Measurements from ENCODE around the gene EPDR1.

Gene EPDR1

DNA sequence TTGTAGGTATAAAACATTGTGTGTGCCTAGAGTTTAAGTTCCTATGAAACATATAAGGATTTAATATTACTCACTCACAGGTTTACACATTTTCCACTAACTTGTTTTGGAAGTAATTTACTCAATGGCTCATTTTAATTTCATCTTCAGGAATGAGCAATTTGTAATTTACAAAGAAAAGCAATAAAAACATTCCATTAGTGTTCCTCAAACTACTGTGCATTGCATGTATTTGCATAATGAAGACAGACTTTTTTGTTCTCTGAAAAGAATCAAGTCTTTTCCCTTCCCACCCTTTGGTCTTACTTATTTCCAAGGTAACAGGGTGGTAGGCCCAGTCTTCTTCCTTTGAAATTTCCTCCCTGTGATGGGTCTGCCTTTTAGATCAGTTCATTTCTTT, 61.2 kb downstream of the EPDR1 start:
- peaks cover 3% of the 10 kb centered on the region; the same call in 1 of the 2 replicates for H3K4me1 ChIP-seq (ENCODE audit: control insufficient read depth, insufficient read depth, low read length)
- H3K27ac ChIP-seq (ENCODE audit: low read depth, low read length), result no peak overlapping the region

GRCh38 chr7:37982423-37982822, 62.0 kb downstream of the EPDR1 start:
- H3K4me3 ChIP-seq (ENCODE audit: low read depth, low read length), result no peak overlapping the region
- peaks cover 11% of the 10 kb centered on the region for H3K4me1 ChIP-seq (ENCODE audit: control insufficient read depth, insufficient read depth, low read length)
- H3K9ac ChIP-seq (ENCODE audit: low read length), result no peak overlapping the region
- H3K36me3 ChIP-seq (ENCODE audit: control insufficient read depth, insufficient read depth, low read length), result no peaks in the 10 kb centered on the region
- H3K9me3 ChIP-seq (ENCODE audit: control insufficient read depth, insufficient read depth, low read depth, low read length), result no peaks in the 10 kb centered on the region
- no peak overlapping the region for H3K27ac ChIP-seq (ENCODE audit: low read depth, low read length)
- H3K27me3 ChIP-seq (ENCODE audit: control insufficient read depth, insufficient read depth, low read length), result no peaks in the 10 kb centered on the region

More for the DNA sequence above, 61.2 kb downstream of the EPDR1 start:
- Histone ChIP-seq H3K9ac (ENCODE audit: low read length) (no peak overlapping the region), H3K4me3 (ENCODE audit: low read depth, low read length) (no peak overlapping the region), H3K27me3 (ENCODE audit: control insufficient read depth, insufficient read depth, low read length) (no peaks in the 10 kb centered on the region), H3K9me3 (ENCODE audit: control insufficient read depth, insufficient read depth, low read depth, low read length) (no peaks in the 10 kb centered on the region), H3K36me3 (ENCODE audit: control insufficient read depth, insufficient read depth, low read length) (no peaks in the 10 kb centered on the region)

DNA sequence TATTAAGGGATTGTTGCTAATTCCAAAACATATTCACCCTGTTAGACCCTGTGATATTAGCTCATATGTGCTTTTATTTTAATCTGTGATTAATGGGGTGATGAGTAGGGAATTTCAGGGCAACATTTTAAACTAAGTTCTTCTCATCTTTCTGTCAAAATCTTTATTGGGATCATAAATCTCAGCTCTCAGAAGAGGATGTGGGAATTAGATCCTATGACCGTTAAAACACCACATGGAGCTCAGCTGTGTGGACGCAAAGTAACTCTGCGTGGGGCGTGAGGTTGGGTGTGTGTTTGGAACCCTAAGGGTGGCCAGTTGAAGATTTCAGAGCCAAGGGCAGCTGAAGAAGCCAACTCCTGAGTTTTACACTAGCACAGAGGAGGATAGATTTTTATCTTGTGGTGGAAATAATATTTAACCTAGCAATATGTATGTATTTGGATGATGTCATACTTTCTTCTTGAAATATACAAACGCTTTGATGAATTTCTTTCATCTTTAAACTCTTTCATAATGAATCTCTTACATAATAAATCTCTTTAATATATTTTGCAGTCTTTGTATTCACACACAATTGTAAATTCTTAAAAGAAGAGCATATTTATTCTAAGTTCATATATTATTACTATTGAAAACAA, 64.4 kb downstream of the EPDR1 start:
- Histone ChIP-seq H3K36me3 (ENCODE audit: control insufficient read depth, insufficient read depth, low read length) (no peaks in the 10 kb centered on the region), H3K4me1 (ENCODE audit: control insufficient read depth, insufficient read depth, low read length) (peaks cover 15% of the 10 kb centered on the region), H3K4me3 (ENCODE audit: low read depth, low read length) (no peak overlapping the region), H3K27ac (ENCODE audit: low read depth, low read length) (no peak overlapping the region), H3K27me3 (ENCODE audit: control insufficient read depth, insufficient read depth, low read length) (no peaks in the 10 kb centered on the region), H3K9ac (ENCODE audit: low read length) (no peak overlapping the region), H3K9me3 (ENCODE audit: control insufficient read depth, insufficient read depth, low read depth, low read length) (no peaks in the 10 kb centered on the region)

DNA sequence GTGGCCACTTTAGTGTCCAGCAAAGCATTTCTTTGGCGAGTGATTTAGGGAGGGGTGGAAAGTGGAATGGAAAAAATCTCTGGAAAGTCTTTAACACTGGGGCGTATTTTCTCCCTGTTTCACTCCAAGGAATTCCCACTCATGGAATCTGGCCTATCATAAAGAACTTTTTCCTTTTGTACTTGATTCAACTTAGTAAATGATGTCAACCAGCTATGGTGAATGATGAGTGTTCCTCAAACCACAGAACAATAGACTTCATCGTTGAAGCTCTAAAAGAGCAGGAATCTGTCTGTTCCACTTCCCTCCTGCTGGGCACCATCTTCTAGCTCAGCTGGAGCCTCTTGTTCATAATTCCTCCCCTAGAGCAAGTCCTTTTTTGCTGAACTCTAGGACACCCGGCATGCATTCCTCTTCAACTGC, 66.5 kb downstream of the EPDR1 start:
- Histone ChIP-seq H3K9ac (ENCODE audit: low read length) (no peak overlapping the region), H3K36me3 (ENCODE audit: control insufficient read depth, insufficient read depth, low read length) (no peaks in the 10 kb centered on the region), H3K27ac (ENCODE audit: low read depth, low read length) (no peak overlapping the region), H3K27me3 (ENCODE audit: control insufficient read depth, insufficient read depth, low read length) (no peaks in the 10 kb centered on the region), H3K9me3 (ENCODE audit: control insufficient read depth, insufficient read depth, low read depth, low read length) (no peaks in the 10 kb centered on the region), H3K4me3 (ENCODE audit: low read depth, low read length) (no peak overlapping the region), H3K4me1 (ENCODE audit: control insufficient read depth, insufficient read depth, low read length) (peaks cover 15% of the 10 kb centered on the region)

DNA sequence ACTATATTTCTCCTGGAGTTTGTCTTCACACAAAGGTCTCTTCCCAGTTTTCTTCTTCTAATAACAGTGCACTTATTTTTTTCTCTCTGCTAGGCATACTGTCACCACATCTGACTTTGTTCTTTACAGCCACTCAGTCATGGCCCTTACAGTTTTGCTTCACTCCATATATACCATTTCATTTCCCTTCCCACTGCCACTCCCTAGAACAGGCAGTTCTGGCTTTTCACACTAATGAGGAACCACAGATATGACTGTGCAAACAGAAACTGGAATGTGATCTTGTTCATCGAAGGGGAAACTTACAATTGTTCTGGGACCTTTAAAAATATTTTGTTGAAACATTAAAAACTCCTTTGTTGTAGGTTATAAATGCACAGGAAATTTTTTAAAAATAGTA, 67.3 kb downstream of the EPDR1 start:
- Histone ChIP-seq H3K27me3 (ENCODE audit: control insufficient read depth, insufficient read depth, low read length) (no peaks in the 10 kb centered on the region), H3K27ac (ENCODE audit: low read depth, low read length) (no peak overlapping the region), H3K4me3 (ENCODE audit: low read depth, low read length) (no peak overlapping the region), H3K9me3 (ENCODE audit: control insufficient read depth, insufficient read depth, low read depth, low read length) (no peaks in the 10 kb centered on the region), H3K4me1 (ENCODE audit: control insufficient read depth, insufficient read depth, low read length) (peaks cover 15% of the 10 kb centered on the region), H3K9ac (ENCODE audit: low read length) (no peak overlapping the region), H3K36me3 (ENCODE audit: control insufficient read depth, insufficient read depth, low read length) (no peaks in the 10 kb centered on the region)

- H3K9ac ChIP-seq (ENCODE audit: low read length), result no peak overlapping the region
- H3K4me3 ChIP-seq (ENCODE audit: low read depth, low read length), result no peak overlapping the region
- no peaks in the 10 kb centered on the region for H3K36me3 ChIP-seq (ENCODE audit: control insufficient read depth, insufficient read depth, low read length)
- no peaks in the 10 kb centered on the region for H3K27me3 ChIP-seq (ENCODE audit: control insufficient read depth, insufficient read depth, low read length)
- H3K27ac ChIP-seq (ENCODE audit: low read depth, low read length), result no peak overlapping the region
- peaks cover 15% of the 10 kb centered on the region for H3K4me1 ChIP-seq (ENCODE audit: control insufficient read depth, insufficient read depth, low read length)
- H3K9me3 ChIP-seq (ENCODE audit: control insufficient read depth, insufficient read depth, low read depth, low read length), result no peaks in the 10 kb centered on the region
Observed at GRCh38 chr7:37988721-37989650, 68.5 kb downstream of the EPDR1 start.

GRCh38 chr7:37990337-37990736, 69.9 kb downstream of the EPDR1 start:
- no peaks in the 10 kb centered on the region for H3K9me3 ChIP-seq (ENCODE audit: control insufficient read depth, insufficient read depth, low read depth, low read length)
- H3K9ac ChIP-seq (ENCODE audit: low read length), result no peak overlapping the region
- H3K27me3 ChIP-seq (ENCODE audit: control insufficient read depth, insufficient read depth, low read length), result no peaks in the 10 kb centered on the region
- H3K4me1 ChIP-seq (ENCODE audit: control insufficient read depth, insufficient read depth, low read length), result peaks cover 15% of the 10 kb centered on the region
- no peaks in the 10 kb centered on the region for H3K36me3 ChIP-seq (ENCODE audit: control insufficient read depth, insufficient read depth, low read length)
- H3K27ac ChIP-seq (ENCODE audit: low read depth, low read length), result no peak overlapping the region
- no peak overlapping the region for H3K4me3 ChIP-seq (ENCODE audit: low read depth, low read length)

DNA sequence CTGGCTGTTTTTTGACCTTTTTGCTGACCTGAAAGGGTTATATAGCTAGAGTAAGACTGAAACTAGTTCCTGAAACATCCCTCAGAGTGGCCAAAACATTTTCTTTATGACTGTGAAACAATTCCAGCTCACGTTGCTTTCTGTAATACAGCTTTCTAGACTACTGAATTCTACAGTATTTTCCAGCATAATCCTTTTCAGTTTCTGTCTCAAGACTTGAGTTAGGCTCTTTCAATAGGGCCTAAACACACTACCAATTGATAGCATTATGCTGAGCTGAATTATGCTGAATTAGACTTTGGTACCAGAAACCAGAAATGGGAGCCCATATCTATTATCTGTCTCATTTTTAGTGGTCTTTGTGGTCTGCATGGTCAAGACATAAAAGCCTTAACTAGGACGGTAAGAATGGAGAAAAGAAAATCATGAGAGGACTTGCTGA, 72.6 kb downstream of the EPDR1 start:
- Histone ChIP-seq H3K4me3 (ENCODE audit: low read depth, low read length) (no peak overlapping the region), H3K9me3 (ENCODE audit: control insufficient read depth, insufficient read depth, low read depth, low read length) (no peaks in the 10 kb centered on the region), H3K4me1 (ENCODE audit: control insufficient read depth, insufficient read depth, low read length) (no peaks in the 10 kb centered on the region), H3K9ac (ENCODE audit: low read length) (no peak overlapping the region), H3K27ac (ENCODE audit: low read depth, low read length) (no peak overlapping the region), H3K27me3 (ENCODE audit: control insufficient read depth, insufficient read depth, low read length) (no peaks in the 10 kb centered on the region), H3K36me3 (ENCODE audit: control insufficient read depth, insufficient read depth, low read length) (no peaks in the 10 kb centered on the region)

GRCh38 chr7:37999673-38000072, 79.2 kb downstream of the EPDR1 start:
- no peak overlapping the region for H3K9ac ChIP-seq (ENCODE audit: low read length)
- H3K27me3 ChIP-seq (ENCODE audit: control insufficient read depth, insufficient read depth, low read length), result no peaks in the 10 kb centered on the region
- H3K4me1 ChIP-seq (ENCODE audit: control insufficient read depth, insufficient read depth, low read length), result no peaks in the 10 kb centered on the region
- no peaks in the 10 kb centered on the region for H3K9me3 ChIP-seq (ENCODE audit: control insufficient read depth, insufficient read depth, low read depth, low read length)
- H3K36me3 ChIP-seq (ENCODE audit: control insufficient read depth, insufficient read depth, low read length), result no peaks in the 10 kb centered on the region
- no peak overlapping the region for H3K27ac ChIP-seq (ENCODE audit: low read depth, low read length)
- no peak overlapping the region for H3K4me3 ChIP-seq (ENCODE audit: low read depth, low read length)

GRCh38 chr7:38000272-38000671, 79.8 kb downstream of the EPDR1 start:
- H3K27me3 ChIP-seq (ENCODE audit: control insufficient read depth, insufficient read depth, low read length), result no peaks in the 10 kb centered on the region
- no peaks in the 10 kb centered on the region for H3K4me1 ChIP-seq (ENCODE audit: control insufficient read depth, insufficient read depth, low read length)
- no peak overlapping the region for H3K27ac ChIP-seq (ENCODE audit: low read depth, low read length)
- H3K4me3 ChIP-seq (ENCODE audit: low read depth, low read length), result no peak overlapping the region
- no peak overlapping the region for H3K9ac ChIP-seq (ENCODE audit: low read length)
- no peaks in the 10 kb centered on the region for H3K9me3 ChIP-seq (ENCODE audit: control insufficient read depth, insufficient read depth, low read depth, low read length)
- no peaks in the 10 kb centered on the region for H3K36me3 ChIP-seq (ENCODE audit: control insufficient read depth, insufficient read depth, low read length)
